HepG2 (cell line): ENCODE results near the gene ABHD17A. TPM values are rescaled to one million over a fixed set of nuclear protein-coding genes. Genes with fewer than 3 reads are reported as not detected.

Source experiments
- CBX5 ChIP-seq: sonication (generic); formaldehyde crosslinking; IDR thresholded peaks from 2 replicates; pipeline ENCODE4 v1.4.0; 2020; ENCODE audit warnings: missing genetic modification reagents, borderline replicate concordance
- ELK4 ChIP-seq: sonication (generic); formaldehyde crosslinking; IDR thresholded peaks from 2 replicates; pipeline ENCODE4 v1.9.0; 2021; ENCODE audit warnings: missing genetic modification reagents, borderline replicate concordance
- ETS1 ChIP-seq: sonication (generic); formaldehyde crosslinking; IDR thresholded peaks from 2 replicates; pipeline ENCODE4 v1.4.0; 2020; ENCODE audit warnings: missing genetic modification reagents
- FIP1L1 ChIP-seq: fragments of 200-400 bp; formaldehyde crosslinking; IDR thresholded peaks from 2 replicates; pipeline ENCODE4 v1.6.1; 2018; ENCODE audit warnings: low read depth, mild to moderate bottlenecking, low read length, moderate library complexity, borderline replicate concordance; ENCODE audit not compliant: insufficient read depth
- ISX ChIP-seq: sonication (generic); formaldehyde crosslinking; conservative IDR thresholded peaks from 2 replicates; pipeline ENCODE4 v1.5.0; 2020; ENCODE audit warnings: missing genetic modification reagents
- KLF12 ChIP-seq: sonication (generic); formaldehyde crosslinking; IDR thresholded peaks from 2 replicates; pipeline ENCODE4 v1.4.0; 2020; ENCODE audit warnings: missing genetic modification reagents, borderline replicate concordance
- MAF1 ChIP-seq: sonication (generic); formaldehyde crosslinking; IDR thresholded peaks from 2 replicates; pipeline ENCODE4 v1.5.0; 2020; ENCODE audit warnings: missing genetic modification reagents, borderline replicate concordance
- MLX ChIP-seq: IDR thresholded peaks from 2 replicates; pipeline ENCODE4 v1.6.1; 2016
- MTA3 ChIP-seq: sonication (generic); formaldehyde crosslinking; IDR thresholded peaks from 2 replicates; pipeline ENCODE4 v1.4.0; 2020; ENCODE audit warnings: missing genetic modification reagents
- NCOA2 ChIP-seq: sonication (generic); formaldehyde crosslinking; IDR thresholded peaks from 2 replicates; pipeline ENCODE4 v1.8.0; 2022; ENCODE audit warnings: inconsistent platforms
- PITX1 ChIP-seq: sonication (generic); formaldehyde crosslinking; IDR thresholded peaks from 2 replicates; pipeline ENCODE4 v1.5.1; 2020; ENCODE audit warnings: mild to moderate bottlenecking, missing genetic modification reagents
- SNAPC2 ChIP-seq: sonication (generic); formaldehyde crosslinking; IDR thresholded peaks from 2 replicates; pipeline ENCODE4 v1.8.1; 2022; ENCODE audit warnings: mild to moderate bottlenecking, missing genetic modification reagents
- TAF15 ChIP-seq: fragments of 200-400 bp; formaldehyde crosslinking; IDR thresholded peaks from one replicate; pipeline ENCODE4 v1.6.1; 2018; ENCODE audit warnings: mild to moderate bottlenecking, low read depth, low read length; ENCODE audit not compliant: poor library complexity, severe bottlenecking
- ZNF333 ChIP-seq: sonication (generic); formaldehyde crosslinking; IDR thresholded peaks from 2 replicates; pipeline ENCODE4 v1.4.0; 2020; ENCODE audit warnings: mild to moderate bottlenecking, missing genetic modification reagents, borderline replicate concordance
- ZNF441 ChIP-seq: sonication (generic); formaldehyde crosslinking; IDR thresholded peaks from 2 replicates; pipeline ENCODE4 v1.7.0; 2021; ENCODE audit warnings: missing genetic modification reagents, borderline replicate concordance
- ZNF552 ChIP-seq: sonication (generic); formaldehyde crosslinking; IDR thresholded peaks from 2 replicates; pipeline ENCODE4 v1.9.0; 2022; ENCODE audit warnings: missing genetic modification reagents, mild to moderate bottlenecking, borderline replicate concordance
- ZNF614 ChIP-seq: IDR thresholded peaks from 2 replicates; pipeline ENCODE4 v1.6.1; 2018; ENCODE audit warnings: missing biosample characterization, missing genetic modification reagents, inconsistent platforms, borderline replicate concordance
- ZNF629 ChIP-seq: sonication (generic); formaldehyde crosslinking; conservative IDR thresholded peaks from 2 replicates; pipeline ENCODE4 v1.5.0; 2020; ENCODE audit warnings: missing genetic modification reagents
- ZNF816 ChIP-seq: sonication (generic); formaldehyde crosslinking; IDR thresholded peaks from 2 replicates; pipeline ENCODE4 v1.8.0; 2022; ENCODE audit warnings: missing genetic modification reagents, mild to moderate bottlenecking, borderline replicate concordance
- polyA plus RNA-seq, 8 experiments: library from polyadenylated mRNA; depleted of rRNA in 3 of 8; stranded (reverse) in 7 of 8; unstranded in 1 of 8; fragments of >200 nt; fragmentation: Illumina TruSeq in 4 of 8; extraction: Trizol in 4 of 8; gene quantifications; 2 replicates each; pipeline versions ENCODE4 v1.2.1 to v1.2.3, GENCODE V29; 2011 to 2016; ENCODE audit warnings: low read depth in 4 of 8, missing spikeins in 1 of 8, mixed read lengths in 1 of 8; ENCODE audit not compliant: insufficient read depth in 1 of 8
- total RNA-seq, 5 experiments: library from RNA; depleted of rRNA; stranded (reverse); fragments of >200 nt; fragmentation: Illumina TruSeq; extraction: Trizol; gene quantifications; 2 replicates each; pipeline ENCODE4 v1.2.3, GENCODE V29; 2016; ENCODE audit warnings: low read depth in 1 of 5
- TF ChIP-seq, protein P1 (sequence below): IDR thresholded peaks from 2 replicates; pipeline ENCODE4 v1.6.1; 2016; ENCODE audit warnings: control low read depth
- TF ChIP-seq, protein P2 (sequence below): sonication (generic); formaldehyde crosslinking; IDR thresholded peaks from 2 replicates; pipeline ENCODE4 v1.8.1; 2023; ENCODE audit warnings: mild to moderate bottlenecking, moderate library complexity, missing genetic modification reagents

Gene ABHD17A
- total and polyA plus RNA-seq, 2 of the 13 experiments (the other 11 are each of a cell fraction or from before 2014, with no cell fraction given): 27.7 to 40.8 TPM

GRCh38 chr19:1871140-1871597 is 14.1 kb downstream of the ABHD17A start (continued):
- TF ChIP-seq TAF15 (no peak), CBX5 (0 out of 2 replicates have a peak, but pooled peaks have one; percentile 56), PITX1 (CRISPR knock-in tag) (peak; percentile 87), ZNF614 (CRISPR knock-in tag) (peak; percentile 66; the same call in 1 of the 2 replicates), SNAPC2 (CRISPR knock-in tag) (no peak), MTA3 (CRISPR knock-in tag) (no peak), ISX (CRISPR knock-in tag) (no peak), FIP1L1 (no peak), KLF12 (CRISPR knock-in tag) (no peak), ZNF629 (CRISPR knock-in tag) (peak; percentile 87), MAF1 (CRISPR knock-in tag) (no peak), ZNF552 (CRISPR knock-in tag) (no peak; the same call in 1 of the 2 replicates), ZNF816 (CRISPR knock-in tag) (no peak), ZNF441 (CRISPR knock-in tag) (peak; percentile 27; the same call in 1 of the 2 replicates), NCOA2 (CRISPR knock-in tag) (peak; percentile 65), ZNF333 (CRISPR knock-in tag) (no peak), MLX (CRISPR knock-in tag) (0 out of 2 replicates have a peak, but pooled peaks have one; percentile 45), ELK4 (no peak), ETS1 (CRISPR knock-in tag) (no peak)
- TF ChIP-seq, protein P1, sequence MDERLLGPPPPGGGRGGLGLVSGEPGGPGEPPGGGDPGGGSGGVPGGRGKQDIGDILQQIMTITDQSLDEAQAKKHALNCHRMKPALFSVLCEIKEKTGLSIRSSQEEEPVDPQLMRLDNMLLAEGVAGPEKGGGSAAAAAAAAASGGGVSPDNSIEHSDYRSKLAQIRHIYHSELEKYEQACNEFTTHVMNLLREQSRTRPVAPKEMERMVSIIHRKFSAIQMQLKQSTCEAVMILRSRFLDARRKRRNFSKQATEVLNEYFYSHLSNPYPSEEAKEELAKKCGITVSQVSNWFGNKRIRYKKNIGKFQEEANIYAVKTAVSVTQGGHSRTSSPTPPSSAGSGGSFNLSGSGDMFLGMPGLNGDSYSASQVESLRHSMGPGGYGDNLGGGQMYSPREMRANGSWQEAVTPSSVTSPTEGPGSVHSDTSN (CRISPR knock-in tag): no peak
- TF ChIP-seq, protein P2, sequence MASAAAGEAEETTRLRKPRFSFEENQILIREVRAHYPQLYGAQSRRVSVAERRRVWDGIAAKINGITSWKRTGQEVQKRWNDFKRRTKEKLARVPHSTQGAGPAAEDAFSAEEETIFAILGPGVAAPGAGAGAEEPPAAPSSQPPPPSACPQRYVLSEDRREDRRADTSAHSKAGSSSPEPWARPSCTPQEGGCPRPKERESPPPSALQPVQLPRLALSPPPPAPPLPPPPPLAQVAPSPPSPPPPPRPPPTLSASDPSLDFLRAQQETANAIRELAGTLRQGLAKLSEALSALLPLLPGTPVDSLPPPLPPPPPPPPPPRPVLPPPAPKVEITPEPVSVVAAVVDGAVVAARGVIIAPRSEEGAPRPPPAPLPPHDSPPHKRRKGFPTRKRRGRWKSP: peak; percentile 56; the same call in 1 of the 2 replicates
